ENCODE results near the gene TES. TPM values are rescaled to one million over a fixed set of nuclear protein-coding genes. Genes with fewer than 3 reads are reported as not detected.

Gene TES
- total and polyA plus RNA-seq, 2 of the 13 experiments (the other 11 are each of a cell fraction or from before 2014, with no cell fraction given): 21.6 to 23.0 TPM

- no peak overlapping the region for H3K4me2 ChIP-seq (ENCODE audit: low read depth, low read length)
- no peaks in the 10 kb centered on the region for H3K79me2 ChIP-seq (ENCODE audit: insufficient read depth, low read length)
- no peaks in the 10 kb centered on the region for H3K9me3 ChIP-seq (ENCODE audit: low read length)
- no peaks in the 10 kb centered on the region for H4K20me1 ChIP-seq (ENCODE audit: insufficient read depth, low read length)
- no peak for FAIRE-seq
- intact Hi-C loops (cut with micrococcal nuclease; ENCODE audit: unreplicated experiment): no loop called here
- H3K27ac ChIP-seq (ENCODE audit: extremely low read length, insufficient read depth, low read length): no peak overlapping the region
- H3K4me3 ChIP-seq (replicated peaks in 1 of 3; ENCODE audit: insufficient read depth in 1 of 3, low read depth in 2 of 3, low read length in 3 of 3): no peak overlapping the region
- no peak for ATAC-seq
- no peaks in the 10 kb centered on the region for H3K4me1 ChIP-seq (ENCODE audit: insufficient read depth, low read length)
- in situ Hi-C loops (cut with HindIII; ENCODE audit: extremely low pct_ligation_motif_present, low pct_unique_long_range_greater_than_20kb): no loop called here
- no peaks in the 10 kb centered on the region for H3K36me3 ChIP-seq (replicated peaks in 1 of 2; ENCODE audit: control insufficient read depth in 1 of 2, insufficient read depth in 2 of 2, low read length in 2 of 2)
- H3K9ac ChIP-seq (ENCODE audit: insufficient read depth, low read depth, low read length): no peak overlapping the region
- H2AFZ ChIP-seq (ENCODE audit: low read length): no peak overlapping the region
- no peaks in the 10 kb centered on the region for H3K27me3 ChIP-seq (ENCODE audit: control insufficient read depth in 1 of 2, insufficient read depth in 2 of 2, low read length in 2 of 2)
- no TSS peak for BruUV-seq (replicated peaks)
- ChIA-PET CTCF (ENCODE audit: low intra/inter-chr PET ratio, low total read pairs) (no interaction called here), POLR2A (no interaction called here)
- WGBS (ENCODE audit: low lambda C conversion rate): 5% methylated on average over 3 of the region's 3 CpGs
- DNase-seq (ENCODE audit: low spot score): no peak
- TF ChIP-seq ZNF713 (CRISPR knock-in tag; IDR thresholded peaks at IDR 0.05) (no peak), DDIT3 (CRISPR knock-in tag; IDR thresholded peaks at IDR 0.05) (no peak), ZNF407 (CRISPR knock-in tag; IDR thresholded peaks at IDR 0.05; ENCODE audit: not compliant biosample characterization) (no peak), CENPX (CRISPR knock-in tag; IDR thresholded peaks at IDR 0.05) (no peak), HBP1 (CRISPR knock-in tag; IDR thresholded peaks at IDR 0.05; ENCODE audit: low read depth) (no peak), ZNF274 (CRISPR knock-in tag; IDR thresholded peaks at IDR 0.05) (no peak), SCMH1 (CRISPR knock-in tag; IDR thresholded peaks at IDR 0.05; ENCODE audit: borderline replicate concordance) (no peak), MEIS2 (CRISPR knock-in tag; IDR thresholded peaks at IDR 0.05) (no peak), KDM3A (CRISPR knock-in tag; IDR thresholded peaks at IDR 0.05; ENCODE audit: low read depth) (no peak), ERF (CRISPR knock-in tag; IDR thresholded peaks at IDR 0.05) (no peak), ZNF136 (CRISPR knock-in tag; IDR thresholded peaks at IDR 0.05; ENCODE audit: low read depth) (no peak), TEAD2 (CRISPR knock-in tag; IDR thresholded peaks at IDR 0.05) (no peak), TIGD3 (CRISPR knock-in tag; IDR thresholded peaks at IDR 0.05; ENCODE audit: borderline replicate concordance) (no peak), NFIB (CRISPR knock-in tag; IDR thresholded peaks at IDR 0.05; ENCODE audit: borderline replicate concordance) (no peak), NCOR1 (IDR thresholded peaks at IDR 0.05; ENCODE audit: borderline replicate concordance, low read length) (no peak)
Measured at GRCh38 chr7:116298576-116298975, 88.2 kb downstream of the TES start.

Measured in HepG2 (cell line).